ENCODE measurements around the gene ZNRF1. TPM values are rescaled to one million over a fixed set of nuclear protein-coding genes. Genes with fewer than 3 reads are reported as not detected.
"Not testable (repeated sequence)": the region's sequence is repeated elsewhere in the genome, so short reads cannot be mapped to it uniquely, and the experiment has no call there.

ZNRF1 gene
- total RNA-seq, 2 donors from 2014 or later, result 36.4 to 38.2 TPM

DNA sequence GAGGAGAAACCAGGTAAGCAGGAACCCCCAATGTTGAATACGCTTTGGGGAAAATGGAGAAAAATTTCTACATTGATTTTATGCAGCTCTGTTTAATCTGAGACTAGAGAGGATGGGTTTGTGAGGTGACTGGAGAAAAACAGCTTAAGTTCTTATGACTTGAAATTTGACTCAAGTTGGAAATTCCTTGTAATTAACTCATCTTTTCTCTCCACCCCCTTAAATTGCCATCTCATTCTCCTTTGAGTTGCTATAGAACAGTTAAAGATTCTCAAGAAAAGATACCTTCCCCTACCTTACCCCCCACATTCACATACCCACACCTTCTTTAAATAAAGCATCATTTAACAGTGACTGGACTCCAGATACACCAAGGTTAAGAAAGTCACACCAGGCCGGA, 24.2 kb downstream of the ZNRF1 start:
- intact Hi-C loops (cut with DNase I, micrococcal nuclease), result no loop called here
- ATAC-seq (no peak), DNase-seq (no peak)

DNA sequence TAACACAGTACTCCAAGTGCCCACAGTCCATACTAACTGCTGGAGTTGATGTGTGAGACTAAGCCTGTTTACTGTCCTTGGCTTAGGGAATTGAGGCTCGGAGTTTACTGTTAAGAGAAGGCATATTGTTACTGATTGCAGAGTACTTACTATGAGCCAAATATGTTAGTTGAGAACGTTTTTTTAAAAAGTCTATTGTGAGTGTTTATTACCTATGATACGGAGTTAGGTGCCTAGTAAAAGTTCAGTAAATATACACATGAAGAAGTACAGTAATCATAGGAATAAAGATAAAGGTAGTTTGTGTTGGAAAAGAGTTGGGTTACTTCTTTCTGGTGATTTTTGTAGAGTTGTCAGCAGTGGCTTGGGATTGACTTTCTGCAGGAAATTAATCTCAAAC, 25.4 kb downstream of the ZNRF1 start:
- no peak for DNase-seq
- ATAC-seq, result peak; percentile 83
- intact Hi-C loops (cut with DNase I, micrococcal nuclease), result no loop called here

DNA sequence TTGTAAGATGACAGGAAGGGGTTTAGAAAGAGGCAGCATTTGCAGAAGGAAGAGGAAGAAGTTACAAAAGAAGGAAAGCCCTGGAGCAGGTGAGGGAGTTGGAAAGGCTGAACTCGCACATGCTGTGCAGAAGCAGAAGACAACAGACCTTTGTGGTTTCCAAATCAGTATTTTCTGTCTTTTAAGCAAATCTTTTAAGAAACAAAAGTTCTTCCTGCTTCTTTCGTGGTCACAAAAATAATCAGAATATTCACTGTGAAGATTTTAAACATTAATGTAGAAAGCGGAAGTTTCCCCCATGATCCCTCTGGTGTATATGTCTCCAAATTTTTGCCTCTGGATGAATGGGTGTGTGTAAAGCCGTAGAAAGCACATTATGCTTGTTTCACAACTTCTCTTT, 25.8 kb downstream of the ZNRF1 start:
- intact Hi-C loops (cut with DNase I, micrococcal nuclease), result no loop called here
- DNase-seq, result no peak
- ATAC-seq, result peak; percentile 70

DNA sequence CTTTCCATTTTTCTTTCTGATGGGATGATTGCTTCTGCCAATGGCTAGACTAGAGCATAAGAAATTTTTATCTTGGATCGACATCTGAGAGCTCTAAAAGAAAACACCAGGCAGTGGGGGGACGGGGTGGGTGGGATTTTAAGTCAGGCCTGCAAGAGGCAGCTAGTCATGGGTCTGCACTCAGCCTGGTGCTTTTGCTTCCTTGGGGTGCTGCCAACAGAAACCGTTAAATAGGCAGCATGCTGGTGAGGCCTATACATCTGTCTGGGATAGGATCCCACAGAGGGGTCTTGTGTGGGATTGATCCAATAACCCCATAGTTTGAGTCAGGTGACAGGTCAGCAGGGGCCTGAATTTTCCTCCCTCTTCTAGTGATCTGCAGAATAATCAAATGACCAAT, 26.9 kb downstream of the ZNRF1 start:
- ATAC-seq (no peak), DNase-seq (no peak)
- intact Hi-C loops (cut with DNase I, micrococcal nuclease), result no loop called here

DNA sequence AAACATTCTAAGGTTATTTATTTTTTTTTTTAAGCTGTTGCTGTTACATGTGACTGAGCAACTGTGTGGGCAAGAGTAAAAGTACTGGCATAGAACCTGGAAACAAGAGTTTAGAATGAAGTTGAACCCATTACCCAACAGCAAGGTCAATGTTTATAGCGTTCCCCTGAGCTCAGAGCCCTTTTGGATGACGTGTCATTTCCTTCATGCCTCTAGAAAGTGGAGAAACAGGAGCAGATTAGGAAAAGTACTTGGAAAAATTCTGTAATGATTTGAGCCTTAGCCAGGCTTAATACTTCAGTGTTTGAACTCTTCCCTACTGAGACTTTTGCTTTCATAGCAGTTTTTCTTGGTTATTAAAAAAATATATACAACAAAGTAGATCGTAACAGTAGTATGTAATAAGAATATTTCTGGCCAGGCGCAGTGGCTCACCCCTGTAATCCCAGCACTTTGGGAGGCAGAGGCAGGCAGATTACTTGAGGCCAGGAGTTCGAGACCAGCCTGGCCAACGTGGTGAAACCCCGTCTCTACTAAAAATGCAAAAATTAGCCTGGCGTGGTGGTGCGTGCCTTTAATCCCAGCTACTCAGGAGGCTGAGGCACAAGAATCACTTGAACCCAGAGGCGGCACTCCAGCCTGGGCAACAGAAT, 27.5 kb downstream of the ZNRF1 start:
- DNase-seq; intact Hi-C loops (cut with DNase I, micrococcal nuclease): not testable (repeated sequence)

DNA sequence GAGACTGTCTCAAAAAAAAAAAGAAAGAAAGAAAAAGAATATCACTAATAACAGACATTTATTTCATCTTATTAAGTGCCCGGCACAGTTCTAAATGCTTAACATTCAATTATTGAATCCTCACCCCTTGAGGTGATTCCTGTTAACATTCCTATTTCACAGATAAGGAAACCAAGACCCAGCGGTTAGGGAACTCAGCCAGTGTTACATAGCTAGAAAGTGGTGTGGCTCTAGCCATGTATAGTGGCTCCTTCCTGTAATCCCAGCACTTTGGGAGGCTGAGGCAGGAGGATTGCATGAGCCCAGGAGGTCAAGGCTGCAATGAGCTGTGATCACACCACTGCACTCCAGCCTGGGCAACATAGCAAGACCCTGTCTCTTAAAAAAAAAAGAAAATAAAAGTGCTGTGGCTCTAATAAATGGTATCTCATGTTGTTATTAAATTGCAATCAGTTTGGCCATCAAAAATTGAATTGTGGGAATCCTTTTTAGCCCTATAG, 28.1 kb downstream of the ZNRF1 start:
- DNase-seq (no peak), ATAC-seq (no peak)
- intact Hi-C loops (cut with DNase I, micrococcal nuclease), result no loop called here

More for the DNA sequence above, 27.5 kb downstream of the ZNRF1 start:
- ATAC-seq, result not testable (repeated sequence)

DNA sequence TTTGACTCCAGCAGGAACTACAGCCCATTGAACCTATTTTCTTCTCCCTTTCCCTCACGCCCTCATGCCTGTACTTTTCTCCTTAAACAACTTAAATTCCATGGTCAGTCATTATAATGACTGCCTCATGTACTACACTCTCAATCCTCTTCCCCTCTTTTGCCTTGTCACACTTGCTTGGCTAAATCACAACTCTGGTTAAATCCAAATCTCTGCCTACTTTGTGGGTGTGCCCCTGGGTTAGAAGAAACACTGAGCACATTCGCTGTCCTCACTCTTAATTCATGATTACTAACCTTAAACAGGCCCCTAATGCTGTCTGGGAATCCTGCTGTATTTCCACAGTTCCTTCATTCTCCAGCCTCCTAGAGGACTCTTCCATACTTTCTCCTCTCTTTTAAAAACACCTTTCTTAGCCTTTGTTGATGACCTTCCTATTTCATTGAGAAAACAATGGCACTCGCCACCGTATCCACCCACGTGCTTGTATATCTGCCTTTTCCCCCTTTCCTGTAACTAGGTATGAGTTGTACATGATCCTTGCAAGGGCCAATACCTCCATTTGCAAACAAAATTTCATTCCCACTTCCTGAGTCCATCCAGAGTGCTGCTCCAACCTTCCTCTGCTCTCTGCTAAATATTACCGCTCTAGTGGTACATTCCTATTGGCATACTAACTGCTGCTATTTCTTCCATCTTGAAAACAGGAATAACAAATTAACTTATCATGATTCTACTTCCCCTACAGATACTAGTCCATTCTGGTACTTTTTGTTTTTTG, 28.9 kb downstream of the ZNRF1 start:
- intact Hi-C loops (cut with DNase I, micrococcal nuclease), result no loop called here
- no peak for DNase-seq
- ATAC-seq, result no peak

DNA sequence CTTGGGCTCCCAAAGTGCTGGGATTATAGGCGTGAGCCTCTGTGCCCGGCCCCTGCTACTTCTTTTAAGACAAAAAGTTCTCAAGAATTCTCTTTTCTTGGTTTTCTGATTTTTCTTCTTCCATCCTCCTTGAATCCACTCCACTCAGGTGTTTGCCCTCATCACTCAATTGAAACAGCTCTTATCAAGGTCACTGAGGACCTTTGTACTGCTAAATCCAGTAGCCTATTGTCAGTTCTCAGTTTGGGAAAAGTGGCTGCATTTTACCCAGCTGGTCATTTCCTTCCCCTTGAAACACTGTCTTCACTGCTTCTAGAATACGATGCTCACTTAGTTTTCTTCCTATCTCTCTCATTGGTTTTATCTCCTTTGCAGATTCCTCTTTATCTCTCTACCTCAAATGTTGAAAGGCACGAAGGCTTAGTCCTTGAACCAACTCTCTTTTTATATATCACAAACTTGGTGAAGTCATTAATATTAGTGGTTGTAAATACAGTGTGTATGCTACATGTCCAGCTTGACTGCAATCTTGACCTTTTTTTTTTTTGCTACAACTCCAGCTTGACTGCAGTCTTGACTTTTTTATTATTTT, 29.8 kb downstream of the ZNRF1 start:
- DNase-seq (no peak), ATAC-seq (no peak)
- intact Hi-C loops (cut with DNase I, micrococcal nuclease), result no loop called here

DNA sequence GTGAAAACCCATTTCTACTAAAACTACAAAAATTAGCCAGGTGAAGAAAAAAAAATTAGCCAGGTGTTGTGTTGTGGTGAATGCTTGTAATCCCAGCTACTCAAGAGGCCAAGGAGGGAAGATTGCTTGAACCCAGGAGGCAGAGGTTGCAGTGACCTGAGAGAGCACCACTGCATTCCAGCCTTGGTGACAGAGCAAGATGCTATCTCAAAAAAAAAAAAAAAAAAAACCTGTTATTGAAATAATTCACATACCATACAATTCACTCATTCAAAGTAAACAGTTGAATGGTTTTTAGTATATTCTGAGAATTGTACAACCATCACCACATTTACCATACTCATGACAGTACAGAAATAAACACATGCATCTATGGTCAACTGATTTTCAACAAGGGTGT, 31.0 kb downstream of the ZNRF1 start:
- DNase-seq (no peak), ATAC-seq (no peak)
- intact Hi-C loops (cut with DNase I, micrococcal nuclease), result no loop called here

DNA sequence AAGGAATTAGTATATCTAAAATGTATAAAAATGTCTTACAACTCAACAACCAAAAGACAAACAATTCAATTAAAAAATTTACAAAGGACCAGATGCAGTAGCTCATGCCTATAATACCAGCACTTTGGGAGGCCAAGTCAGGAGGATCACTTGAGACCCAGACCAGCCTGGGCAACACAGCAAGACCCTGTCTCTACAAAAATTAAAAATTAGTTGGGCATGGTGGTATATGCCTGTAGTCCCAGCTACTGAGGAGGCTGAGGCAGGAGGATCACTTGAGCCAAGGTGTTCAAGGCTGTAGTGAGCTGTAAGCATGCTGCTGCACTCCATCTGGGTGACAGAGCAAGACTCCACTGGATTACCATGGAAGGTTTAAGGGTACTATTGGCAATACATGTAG, 33.8 kb downstream of the ZNRF1 start:
- intact Hi-C loops (cut with DNase I, micrococcal nuclease), result no loop called here
- DNase-seq, result no peak

DNA sequence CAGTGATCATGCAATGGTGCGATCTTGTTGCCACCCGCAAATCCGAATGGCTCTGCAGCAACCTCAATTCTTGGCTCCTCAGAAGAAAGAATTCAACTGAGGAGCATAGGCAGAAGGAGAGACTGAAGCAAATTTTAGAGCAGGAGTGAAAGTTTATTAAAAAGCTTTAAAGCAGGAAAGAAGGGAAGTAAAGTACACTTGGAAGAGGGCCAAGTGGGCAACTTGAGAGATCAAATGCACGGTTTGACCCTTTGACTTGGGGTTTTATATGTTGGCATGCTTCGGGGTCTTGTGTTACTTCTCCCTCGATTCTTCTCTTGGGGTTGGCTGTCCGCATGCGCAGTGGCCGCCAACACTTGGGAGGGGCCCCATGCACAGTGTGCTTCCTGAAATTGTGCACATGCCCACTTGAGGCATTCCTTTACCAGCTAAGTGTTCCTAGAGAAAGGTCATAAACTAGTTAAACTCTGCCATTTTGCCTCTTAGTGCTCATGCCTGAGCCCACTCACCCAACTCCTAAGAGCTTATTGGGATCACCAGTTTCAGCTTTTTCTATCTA, 36.7 kb downstream of the ZNRF1 start:
- ATAC-seq, result no peak
- intact Hi-C loops (cut with DNase I, micrococcal nuclease), result no loop called here

More for the DNA sequence above, 33.8 kb downstream of the ZNRF1 start:
- ATAC-seq, result no peak

DNA sequence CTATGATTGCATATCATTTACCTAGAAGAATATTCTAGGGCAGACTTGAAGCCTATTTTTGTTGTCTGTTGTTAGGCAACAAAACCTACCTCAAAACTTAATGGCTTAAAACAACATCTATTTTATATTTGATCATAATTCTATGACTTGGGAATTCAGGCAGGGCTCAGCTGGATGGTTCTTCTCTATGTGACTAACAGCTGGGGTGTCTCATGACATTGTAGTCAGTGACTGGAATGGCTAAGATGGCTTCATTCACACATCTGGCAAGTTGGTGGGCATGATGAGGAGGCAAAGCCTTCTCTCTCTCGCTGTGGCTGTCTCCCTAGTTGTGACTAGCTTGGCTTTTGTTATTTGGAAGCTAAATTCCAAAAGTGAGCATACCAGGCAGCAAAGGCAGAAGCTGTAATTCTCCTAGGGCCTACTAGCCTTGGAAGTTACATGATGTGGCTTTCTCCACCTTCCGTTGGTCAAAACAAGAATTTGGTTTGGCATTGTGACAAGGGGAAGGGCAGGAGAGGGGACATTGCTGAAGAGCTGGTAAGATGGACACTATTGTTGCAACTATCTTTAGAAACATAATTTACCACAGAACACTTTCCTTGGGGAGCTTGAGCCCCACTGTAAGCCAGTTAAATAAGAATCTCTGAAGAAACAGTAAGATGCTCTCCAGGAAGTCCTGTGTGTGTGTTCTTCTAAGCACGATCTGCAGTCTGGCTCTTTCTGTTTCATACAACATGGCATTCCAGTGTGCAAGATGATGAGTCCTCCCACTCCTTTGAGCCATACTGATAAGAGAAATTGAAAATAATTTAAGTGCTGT, 39.4 kb downstream of the ZNRF1 start:
- intact Hi-C loops (cut with DNase I, micrococcal nuclease), result no loop called here

More for the DNA sequence above, 36.7 kb downstream of the ZNRF1 start:
- DNase-seq, result no peak

DNA sequence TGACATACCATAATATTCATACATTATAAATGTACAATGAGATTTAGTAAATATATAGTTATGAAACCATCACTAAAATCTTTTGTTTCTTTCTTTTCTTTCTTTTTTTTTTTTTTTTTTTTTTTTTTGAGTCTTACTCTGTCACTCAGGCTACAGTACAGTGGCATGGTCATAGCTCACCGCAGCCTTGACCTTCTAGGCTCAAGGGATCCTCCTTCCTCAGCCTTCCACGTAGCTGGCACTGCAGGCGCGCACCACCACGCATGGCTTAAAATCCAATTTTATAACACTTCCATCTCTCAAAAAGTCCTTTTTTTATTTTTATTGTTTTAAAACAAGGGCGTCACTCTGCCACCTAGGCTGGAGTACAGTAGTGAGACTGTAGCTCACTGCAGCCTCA, 41.1 kb downstream of the ZNRF1 start:
- DNase-seq, result no peak
- intact Hi-C loops (cut with DNase I, micrococcal nuclease), result no loop called here
- ATAC-seq, result no peak

More for the DNA sequence above, 39.4 kb downstream of the ZNRF1 start:
- no peak for DNase-seq
- ATAC-seq, result no peak

DNA sequence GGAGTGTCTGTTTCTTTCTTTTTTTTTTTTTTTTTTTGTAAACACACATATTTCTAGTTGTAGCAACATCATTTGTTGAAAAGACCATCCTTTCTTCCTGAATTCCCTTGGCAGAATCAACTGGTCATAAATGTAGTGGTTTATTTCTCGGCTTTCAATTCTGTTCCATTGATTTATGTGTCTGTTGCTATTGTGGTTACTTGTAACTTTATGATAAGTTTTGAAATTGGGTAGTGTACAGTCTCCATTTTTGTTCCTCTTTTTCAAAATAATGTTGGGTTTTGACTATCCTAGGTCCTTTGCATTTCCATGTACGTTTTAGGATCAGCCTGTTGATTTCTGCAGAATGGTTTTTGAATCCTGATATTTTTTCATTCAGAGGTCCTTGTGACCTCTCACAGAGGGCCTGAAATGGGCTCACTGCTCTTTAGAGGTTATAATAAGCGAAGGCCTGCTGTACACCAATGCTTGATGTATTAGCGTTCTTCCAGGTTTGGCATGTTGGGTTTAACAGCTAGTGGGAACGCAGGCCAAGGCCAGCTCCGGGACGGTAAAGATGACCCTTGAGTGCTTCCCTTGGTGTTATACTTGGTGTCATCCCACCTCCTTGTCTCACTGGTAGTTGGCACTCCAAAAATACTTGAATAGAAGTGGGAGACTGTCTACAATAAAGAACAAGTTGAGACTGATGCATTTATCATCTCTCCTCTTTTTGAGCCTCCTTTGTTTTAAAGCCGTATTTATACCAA, 43.8 kb downstream of the ZNRF1 start:
- intact Hi-C loops (cut with DNase I, micrococcal nuclease), result no loop called here
- DNase-seq (no peak), ATAC-seq (no peak)

DNA sequence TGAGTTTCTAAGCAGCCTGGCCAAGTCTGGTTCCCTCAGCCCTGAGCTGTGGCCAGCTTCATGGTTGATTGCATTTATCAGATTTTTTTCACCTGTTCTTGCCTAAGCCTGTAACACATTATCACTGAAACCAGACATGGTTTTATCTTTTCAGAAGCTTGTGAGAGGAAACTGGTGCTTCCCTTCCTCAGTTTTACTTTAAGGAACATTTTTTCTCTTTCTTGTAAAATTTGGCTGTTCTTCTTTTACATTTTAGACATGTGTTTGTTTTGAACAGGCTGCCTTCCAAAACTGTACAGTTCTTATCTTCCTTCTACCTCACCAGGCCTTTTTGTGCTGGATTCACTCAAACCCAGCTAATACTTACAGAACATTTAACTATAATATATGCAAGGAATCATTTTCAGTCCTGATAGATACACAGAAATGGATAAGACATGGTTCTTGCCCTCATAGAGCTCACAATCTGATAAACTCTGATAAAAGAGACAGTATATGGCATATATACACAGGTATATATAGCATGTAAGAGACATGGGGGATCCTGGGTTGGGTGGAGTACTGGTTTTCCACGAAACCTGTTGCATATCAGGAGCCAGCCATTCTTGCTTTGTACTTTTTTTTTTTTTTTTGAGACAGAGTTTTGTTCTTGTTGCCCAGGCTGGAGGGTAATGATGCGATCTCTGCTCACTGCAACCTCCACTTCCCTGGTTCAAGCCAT, 44.5 kb downstream of the ZNRF1 start:
- DNase-seq (no peak), ATAC-seq (no peak)
- intact Hi-C loops (cut with DNase I, micrococcal nuclease), result no loop called here

DNA sequence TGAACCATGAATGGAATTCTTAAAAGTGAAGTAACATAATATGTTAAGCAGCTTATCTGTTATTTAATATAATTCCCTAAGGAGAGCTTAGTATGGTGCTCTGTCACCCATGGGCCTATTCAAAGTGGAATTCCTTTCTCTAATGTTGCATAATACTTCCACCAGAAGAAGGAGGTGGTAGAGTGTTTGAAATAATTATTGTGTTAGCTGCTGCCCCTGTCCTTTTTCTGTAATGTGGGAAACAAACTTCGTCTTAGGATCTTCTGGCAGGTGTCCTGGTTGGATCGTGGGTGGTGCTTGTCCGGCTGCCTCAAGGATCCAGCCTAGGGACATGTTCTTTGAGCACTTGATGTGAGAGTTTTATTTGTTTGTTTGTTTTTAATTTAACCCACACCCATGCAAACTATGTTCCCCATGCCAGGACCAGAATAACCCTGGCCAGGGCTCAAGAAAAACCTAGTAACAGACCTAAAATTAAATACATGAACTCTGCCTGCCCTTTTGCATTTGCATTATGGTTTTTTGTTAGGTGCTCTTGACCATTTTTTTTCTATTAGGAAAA, 46.1 kb downstream of the ZNRF1 start:
- intact Hi-C loops (cut with DNase I, micrococcal nuclease), result no loop called here
- ATAC-seq (peak; percentile 31), DNase-seq (no peak)

DNA sequence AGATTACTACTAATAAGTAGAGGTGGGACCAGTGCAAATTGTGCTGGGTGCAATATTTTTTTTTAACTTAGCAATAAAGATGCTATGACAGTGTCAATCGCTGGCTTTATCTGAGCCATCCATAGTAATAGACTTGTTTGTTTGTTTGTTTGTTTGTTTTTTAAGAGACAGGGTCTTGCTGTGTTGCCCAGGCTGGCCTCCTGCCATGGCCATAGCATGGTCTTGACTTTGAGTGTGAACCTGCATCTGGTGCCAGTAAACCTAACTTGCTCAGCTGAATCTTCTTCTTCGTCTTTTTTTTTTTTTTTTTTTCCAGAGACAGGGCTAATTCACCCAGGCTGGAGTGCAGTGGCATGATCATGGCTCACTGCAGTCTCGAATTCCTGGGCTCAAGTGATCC, 46.6 kb downstream of the ZNRF1 start:
- intact Hi-C loops (cut with DNase I, micrococcal nuclease), result no loop called here
- no peak for ATAC-seq
- DNase-seq, result no peak
